Trophoblast cell (in vitro differentiated cells and primary cell): ENCODE results near the gene CACNA1B.

Experiments used
- DNase-seq, 2 donors: peaks; one replicate each; pipeline ENCODE4 v3.0.0-alpha.2; 2016
- H2AFZ ChIP-seq: 2 replicates; pipeline ENCODE4 v1.6.1; 2013; ENCODE audit warnings: low read length, moderate library complexity, mild to moderate bottlenecking; ENCODE audit not compliant: insufficient read depth, poor library complexity
- H2AK5ac ChIP-seq: 2 replicates; pipeline ENCODE4 v1.6.1; 2013; ENCODE audit warnings: mild to moderate bottlenecking, low read length
- H2BK120ac ChIP-seq: 2 replicates; pipeline ENCODE4 v1.6.1; 2013; ENCODE audit warnings: low read length, mild to moderate bottlenecking, moderate library complexity; ENCODE audit not compliant: insufficient read depth, poor library complexity
- H2BK12ac ChIP-seq: 2 replicates; pipeline ENCODE4 v1.6.1; 2013; ENCODE audit warnings: mild to moderate bottlenecking, low read length, moderate library complexity
- H2BK5ac ChIP-seq: 2 replicates; pipeline ENCODE4 v1.6.1; 2013; ENCODE audit warnings: low read length, low read depth, moderate library complexity, mild to moderate bottlenecking; ENCODE audit not compliant: poor library complexity
- H3K14ac ChIP-seq: 2 replicates; pipeline ENCODE4 v1.6.1; 2013; ENCODE audit warnings: mild to moderate bottlenecking, low read length
- H3K18ac ChIP-seq: 2 replicates; pipeline ENCODE4 v1.6.1; 2013; ENCODE audit warnings: mild to moderate bottlenecking, low read length
- H3K23ac ChIP-seq: 2 replicates; pipeline ENCODE4 v1.6.1; 2013; ENCODE audit warnings: low read length
- H3K27ac ChIP-seq: 2 replicates; pipeline ENCODE4 v1.5.1; 2013; ENCODE audit warnings: low read depth, mild to moderate bottlenecking, inconsistent platforms, low read length, moderate library complexity
- H3K27me3 ChIP-seq: 2 replicates; pipeline ENCODE4 v1.6.1; 2013; ENCODE audit warnings: inconsistent platforms, mild to moderate bottlenecking, low read length, moderate library complexity; ENCODE audit not compliant: insufficient read depth
- H3K36me3 ChIP-seq, 2 experiments: 1 replicate in 1 of 2; 2 replicates in 1 of 2; pipeline ENCODE4 v1.6.1; 2013; ENCODE audit warnings: low read length in 2 of 2, mild to moderate bottlenecking in 2 of 2, moderate library complexity in 1 of 2; ENCODE audit not compliant: insufficient read depth in 2 of 2, control insufficient read depth in 1 of 2
- H3K4ac ChIP-seq: 2 replicates; pipeline ENCODE4 v1.6.1; 2013; ENCODE audit warnings: low read depth, mild to moderate bottlenecking, low read length, moderate library complexity
- H3K4me1 ChIP-seq, 2 experiments: 1 replicate in 1 of 2; 2 replicates in 1 of 2; pipeline ENCODE4 v1.6.1; 2013; ENCODE audit warnings: low read length in 2 of 2, mild to moderate bottlenecking in 2 of 2, moderate library complexity in 1 of 2; ENCODE audit not compliant: insufficient read depth in 2 of 2, control insufficient read depth in 1 of 2
- H3K4me2 ChIP-seq: 2 replicates; pipeline ENCODE4 v1.6.1; 2013; ENCODE audit warnings: inconsistent platforms, mild to moderate bottlenecking, low read length, moderate library complexity
- H3K4me3 ChIP-seq: 2 replicates; pipeline ENCODE4 v1.5.1; 2013; ENCODE audit warnings: mild to moderate bottlenecking, low read depth, low read length, inconsistent platforms
- H3K79me1 ChIP-seq: one replicate; pipeline ENCODE4 v1.6.1; 2013; ENCODE audit warnings: low read length
- H3K79me2 ChIP-seq: 2 replicates; pipeline ENCODE4 v1.6.1; 2013; ENCODE audit warnings: low read length, mild to moderate bottlenecking; ENCODE audit not compliant: control insufficient read depth, insufficient read depth, poor library complexity
- H3K9ac ChIP-seq: 2 replicates; pipeline ENCODE4 v1.6.1; 2013; ENCODE audit warnings: mild to moderate bottlenecking, low read length
- H3K9me3 ChIP-seq: 2 replicates; pipeline ENCODE4 v1.6.1; 2013; ENCODE audit warnings: low read depth, mild to moderate bottlenecking, control low read depth, inconsistent platforms, low read length; ENCODE audit not compliant: insufficient read depth
- H4K12ac ChIP-seq: 2 replicates; pipeline ENCODE4 v1.6.1; 2013; ENCODE audit warnings: low read depth, mild to moderate bottlenecking, low read length, moderate library complexity
- H4K8ac ChIP-seq: 2 replicates; pipeline ENCODE4 v1.6.1; 2013; ENCODE audit warnings: low read depth, mild to moderate bottlenecking, low read length, moderate library complexity
- H4K91ac ChIP-seq: one replicate; pipeline ENCODE4 v1.6.1; 2013; ENCODE audit warnings: low read depth, mild to moderate bottlenecking, low read length, moderate library complexity
- WGBS: extraction: QIAGEN DNeasy Blood & Tissue Kit; methylation state at CpG from one replicate; pipeline ENCODE4 v1.1.7; 2013; ENCODE audit warnings: missing lambda C conversion rate; ENCODE audit not compliant: insufficient read length, insufficient coverage; ENCODE audit errors: extremely low coverage; 5-methylcytosine and 5-hydroxymethylcytosine counted together

Gene CACNA1B

GRCh38 chr9:137955224-137955570 is 77.6 kb downstream of the CACNA1B start:
- peaks cover 46% of the 10 kb centered on the region for H3K9me3 ChIP-seq
- H3K4ac ChIP-seq = no peak overlapping the region
- H3K27ac ChIP-seq = no peak overlapping the region
- no peak overlapping the region for H3K18ac ChIP-seq
- H4K12ac ChIP-seq = no peak overlapping the region
- H2BK120ac ChIP-seq = no peak overlapping the region
- H2AK5ac ChIP-seq = no peak overlapping the region
- no peaks in the 10 kb centered on the region for H3K36me3 ChIP-seq
- no peak for DNase-seq
- H3K14ac ChIP-seq = no peak overlapping the region
- no peak overlapping the region for H4K91ac ChIP-seq
- no peak overlapping the region for H3K4me3 ChIP-seq
- H3K79me2 ChIP-seq = no peaks in the 10 kb centered on the region
- WGBS = no CpG with 5 or more reads among the region's 5 CpGs
- H3K9ac ChIP-seq = no peak overlapping the region
- no peaks in the 10 kb centered on the region for H3K4me1 ChIP-seq
- no peaks in the 10 kb centered on the region for H3K27me3 ChIP-seq
- no peak overlapping the region for H2BK12ac ChIP-seq
- no peak overlapping the region for H4K8ac ChIP-seq
- no peak overlapping the region for H2BK5ac ChIP-seq
- no peak overlapping the region for H3K23ac ChIP-seq
- H3K79me1 ChIP-seq = no peaks in the 10 kb centered on the region
- no peak overlapping the region for H3K4me2 ChIP-seq
- H2AFZ ChIP-seq = no peak overlapping the region

GRCh38 chr9:137955586-137955985 is 78.0 kb downstream of the CACNA1B start:
- no peak overlapping the region for H3K4me2 ChIP-seq
- no peak overlapping the region for H3K4me3 ChIP-seq

GRCh38 chr9:137956039-137956438 is 78.5 kb downstream of the CACNA1B start:
- Histone ChIP-seq H4K91ac (no peak overlapping the region), H3K27ac (no peak overlapping the region), H4K8ac (no peak overlapping the region), H3K79me1 (no peaks in the 10 kb centered on the region), H3K4ac (no peak overlapping the region), H3K23ac (no peak overlapping the region), H3K36me3 (no peaks in the 10 kb centered on the region), H2BK120ac (no peak overlapping the region), H3K79me2 (no peaks in the 10 kb centered on the region), H2BK12ac (no peak overlapping the region), H3K27me3 (no peaks in the 10 kb centered on the region), H3K9me3 (peaks cover 43% of the 10 kb centered on the region), H4K12ac (no peak overlapping the region), H2AK5ac (no peak overlapping the region), H3K4me3 (no peak overlapping the region), H3K14ac (no peak overlapping the region), H2AFZ (no peak overlapping the region), H3K9ac (no peak overlapping the region), H3K18ac (no peak overlapping the region), H3K4me2 (no peak overlapping the region), H2BK5ac (no peak overlapping the region), H3K4me1 (no peaks in the 10 kb centered on the region)
- no peak for DNase-seq
- WGBS = no CpG with 5 or more reads among the region's 9 CpGs

More at GRCh38 chr9:137955586-137955985, 78.0 kb downstream of the CACNA1B start:
- Histone ChIP-seq H3K4ac (no peak overlapping the region), H2BK120ac (no peak overlapping the region), H4K8ac (no peak overlapping the region), H3K23ac (no peak overlapping the region), H3K79me1 (no peaks in the 10 kb centered on the region), H3K9me3 (peaks cover 46% of the 10 kb centered on the region), H3K14ac (no peak overlapping the region), H3K36me3 (no peaks in the 10 kb centered on the region), H4K91ac (no peak overlapping the region), H3K27ac (no peak overlapping the region), H2AK5ac (no peak overlapping the region), H2BK12ac (no peak overlapping the region), H2AFZ (no peak overlapping the region), H3K18ac (no peak overlapping the region), H3K27me3 (no peaks in the 10 kb centered on the region), H4K12ac (no peak overlapping the region), H3K79me2 (no peaks in the 10 kb centered on the region), H3K9ac (no peak overlapping the region), H3K4me1 (no peaks in the 10 kb centered on the region), H2BK5ac (no peak overlapping the region)
- DNase-seq = no peak
- WGBS = no CpG with 5 or more reads among the region's 14 CpGs

GRCh38 chr9:137956688-137957385 is 79.3 kb downstream of the CACNA1B start:
- Histone ChIP-seq H3K9ac (no peak overlapping the region), H3K4me1 (no peaks in the 10 kb centered on the region), H3K4ac (no peak overlapping the region), H3K36me3 (no peaks in the 10 kb centered on the region), H3K23ac (no peak overlapping the region), H2AK5ac (no peak overlapping the region), H3K27me3 (no peaks in the 10 kb centered on the region), H4K91ac (no peak overlapping the region), H2BK5ac (no peak overlapping the region), H3K79me1 (no peaks in the 10 kb centered on the region), H4K12ac (no peak overlapping the region), H3K79me2 (no peaks in the 10 kb centered on the region), H3K27ac (no peak overlapping the region), H3K14ac (no peak overlapping the region), H3K4me2 (no peak overlapping the region), H3K9me3 (peaks cover 35% of the 10 kb centered on the region), H2BK12ac (no peak overlapping the region), H2BK120ac (no peak overlapping the region), H2AFZ (no peak overlapping the region), H4K8ac (no peak overlapping the region), H3K4me3 (no peak overlapping the region), H3K18ac (no peak overlapping the region)
- no CpG with 5 or more reads among the region's 15 CpGs for WGBS
- DNase-seq = no peak
